Neural cell (in vitro differentiated cells): ENCODE results near the gene RFX4.

Source experiments
- EZH2 ChIP-seq: fragments of 200-600, 300-800 bp; shearing (Covaris generic), sonication (generic); IDR thresholded peaks from 2 replicates; pipeline ENCODE4 v1.6.1; 2014; ENCODE audit warnings: antibody characterized with exemption, low read length, borderline replicate concordance, mild to moderate bottlenecking; ENCODE audit not compliant: insufficient read depth, poor library complexity, severe bottlenecking
- MXI1 ChIP-seq: fragments of 450-650 bp; conservative IDR thresholded peaks from 2 replicates; pipeline ENCODE4 v1.6.1; 2014; ENCODE audit warnings: antibody characterized with exemption, mild to moderate bottlenecking; ENCODE audit not compliant: poor library complexity, severe bottlenecking
- POLR2AphosphoS5 ChIP-seq: IDR thresholded peaks from 2 replicates; pipeline ENCODE4 v1.6.1; 2012
- TF ChIP-seq, protein P1 (sequence below): fragments of 450-650 bp; IDR thresholded peaks from 2 replicates; pipeline ENCODE4 v1.5.1; 2014; ENCODE audit warnings: antibody characterized with exemption, mild to moderate bottlenecking, moderate library complexity; ENCODE audit not compliant: poor library complexity, severe bottlenecking

DNA sequence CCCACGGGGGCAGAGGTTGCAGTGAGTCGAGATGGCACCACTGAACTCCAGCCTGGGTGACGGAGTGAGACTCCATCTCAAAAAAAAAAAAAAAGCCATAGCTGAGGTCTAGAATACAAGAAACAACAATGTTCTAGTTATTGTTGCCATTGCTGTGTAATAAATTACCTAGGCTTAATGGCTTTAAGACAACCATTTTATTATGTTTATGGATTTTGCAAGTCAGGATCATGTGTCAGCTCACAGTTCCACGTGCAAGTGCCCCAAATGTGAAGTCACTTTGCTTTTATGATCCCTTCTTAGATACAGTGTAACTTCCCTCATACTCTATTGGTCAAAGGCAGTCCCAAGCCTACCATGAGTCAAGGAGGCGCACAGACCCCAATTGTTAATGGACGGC is 142.1 kb downstream of the RFX4 start:
- TF ChIP-seq POLR2AphosphoS5: no peak
- TF ChIP-seq, protein P1, sequence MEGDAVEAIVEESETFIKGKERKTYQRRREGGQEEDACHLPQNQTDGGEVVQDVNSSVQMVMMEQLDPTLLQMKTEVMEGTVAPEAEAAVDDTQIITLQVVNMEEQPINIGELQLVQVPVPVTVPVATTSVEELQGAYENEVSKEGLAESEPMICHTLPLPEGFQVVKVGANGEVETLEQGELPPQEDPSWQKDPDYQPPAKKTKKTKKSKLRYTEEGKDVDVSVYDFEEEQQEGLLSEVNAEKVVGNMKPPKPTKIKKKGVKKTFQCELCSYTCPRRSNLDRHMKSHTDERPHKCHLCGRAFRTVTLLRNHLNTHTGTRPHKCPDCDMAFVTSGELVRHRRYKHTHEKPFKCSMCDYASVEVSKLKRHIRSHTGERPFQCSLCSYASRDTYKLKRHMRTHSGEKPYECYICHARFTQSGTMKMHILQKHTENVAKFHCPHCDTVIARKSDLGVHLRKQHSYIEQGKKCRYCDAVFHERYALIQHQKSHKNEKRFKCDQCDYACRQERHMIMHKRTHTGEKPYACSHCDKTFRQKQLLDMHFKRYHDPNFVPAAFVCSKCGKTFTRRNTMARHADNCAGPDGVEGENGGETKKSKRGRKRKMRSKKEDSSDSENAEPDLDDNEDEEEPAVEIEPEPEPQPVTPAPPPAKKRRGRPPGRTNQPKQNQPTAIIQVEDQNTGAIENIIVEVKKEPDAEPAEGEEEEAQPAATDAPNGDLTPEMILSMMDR: no peak
- no peak for TF ChIP-seq EZH2
- no peak for TF ChIP-seq MXI1
